WTC11 (cell line): ENCODE results near the gene LAMA3. TPM values are rescaled to one million over a fixed set of nuclear protein-coding genes. Genes with fewer than 3 reads are reported as not detected.

ENCODE experiments used
- ATAC-seq: fragments of 200-7000 bp; cut with Tn5 transposase; 2 replicates; pipeline ENCODE4 v1.10.0; 2021; ENCODE audit warnings: mild to moderate bottlenecking, moderate library complexity
- CTCF ChIA-PET: fragments of 300-600 bp; sonication (Branson Sonifier 250); formaldehyde crosslinking; loops from one replicate; lab custom pipeline; 2021; ENCODE audit warnings: antibody characterized with exemption; lab: Charles Lee
- POLR2A ChIA-PET: fragments of 350-600 bp; sonication (Branson Sonifier 250); formaldehyde crosslinking; loops from one replicate; lab custom pipeline; 2021; ENCODE audit warnings: antibody characterized with exemption; lab: Charles Lee
- DNase-seq: peaks from one replicate; pipeline ENCODE4 v3.0.0; 2021; ENCODE audit warnings: low spot score
- H3K27ac Mint-ChIP-seq: 2 replicates; pipeline ENCODE4 v1.8.0; 2021; ENCODE audit warnings: mixed read lengths
- H3K27me3 Mint-ChIP-seq: 2 replicates; pipeline ENCODE4 v1.8.0; 2021; ENCODE audit warnings: low read depth, mild to moderate bottlenecking, moderate library complexity, mixed read lengths
- H3K36me3 Mint-ChIP-seq: 2 replicates; pipeline ENCODE4 v1.8.0; 2021; ENCODE audit warnings: mixed read lengths
- H3K4me1 Mint-ChIP-seq: 2 replicates; pipeline ENCODE4 v1.8.0; 2022; ENCODE audit warnings: mixed read lengths
- H3K4me3 Mint-ChIP-seq: 2 replicates; pipeline ENCODE4 v1.8.0; 2021; ENCODE audit warnings: mild to moderate bottlenecking, moderate library complexity, mixed read lengths
- H3K9me3 Mint-ChIP-seq: 2 replicates; pipeline ENCODE4 v1.8.0; 2021; ENCODE audit warnings: mixed read lengths
- ATF1 ChIP-seq: sonication (generic); formaldehyde crosslinking; IDR thresholded peaks from 2 replicates; pipeline ENCODE4 v1.8.1; 2023; ENCODE audit warnings: mild to moderate bottlenecking, moderate library complexity, missing genetic modification reagents
- CBFB ChIP-seq: sonication (generic); formaldehyde crosslinking; IDR thresholded peaks from 2 replicates; pipeline ENCODE4 v1.8.1; 2022; ENCODE audit warnings: mild to moderate bottlenecking, low read depth, missing genetic modification reagents
- ELF4 ChIP-seq: sonication (generic); formaldehyde crosslinking; IDR thresholded peaks from 2 replicates; pipeline ENCODE4 v1.8.1; 2022; ENCODE audit warnings: low read depth, mild to moderate bottlenecking, moderate library complexity, missing genetic modification reagents
- EMX1 ChIP-seq: fragments of 250-450 bp; sonication (Bioruptor Pico); IDR thresholded peaks from 2 replicates; pipeline ENCODE4 v1.8.0; 2021; ENCODE audit warnings: mild to moderate bottlenecking
- ESRRA ChIP-seq: sonication (generic); formaldehyde crosslinking; IDR thresholded peaks from 2 replicates; pipeline ENCODE4 v1.8.1; 2022; ENCODE audit warnings: mild to moderate bottlenecking, missing genetic modification reagents, borderline replicate concordance
- GABPB1 ChIP-seq: sonication (generic); formaldehyde crosslinking; IDR thresholded peaks from 2 replicates; pipeline ENCODE4 v1.8.1; 2023; ENCODE audit warnings: mild to moderate bottlenecking, missing genetic modification reagents
- GTF2I ChIP-seq: fragments of 250-450 bp; sonication (Bioruptor Pico); conservative IDR thresholded peaks from 2 replicates; pipeline ENCODE4 v1.4.0; 2021; ENCODE audit warnings: mild to moderate bottlenecking
- JUN ChIP-seq: sonication (generic); formaldehyde crosslinking; IDR thresholded peaks from 2 replicates; pipeline ENCODE4 v1.8.0; 2023; ENCODE audit warnings: mild to moderate bottlenecking, missing genetic modification reagents
- KAT7 ChIP-seq: sonication (generic); formaldehyde crosslinking; IDR thresholded peaks from 2 replicates; pipeline ENCODE4 v1.8.1; 2023; ENCODE audit warnings: missing genetic modification reagents, mild to moderate bottlenecking, borderline replicate concordance
- NR2C2 ChIP-seq: sonication (generic); formaldehyde crosslinking; IDR thresholded peaks from 2 replicates; pipeline ENCODE4 v1.8.0; 2022; ENCODE audit warnings: mild to moderate bottlenecking, missing genetic modification reagents
- SMAD3 ChIP-seq: sonication (generic); formaldehyde crosslinking; IDR thresholded peaks from 2 replicates; pipeline ENCODE4 v1.8.0; 2022; ENCODE audit warnings: missing genetic modification reagents, mild to moderate bottlenecking, borderline replicate concordance
- SP1 ChIP-seq: sonication (generic); formaldehyde crosslinking; conservative IDR thresholded peaks from 2 replicates; pipeline ENCODE4 v1.8.1; 2022; ENCODE audit warnings: missing genetic modification reagents
- TEAD1 ChIP-seq: sonication (generic); formaldehyde crosslinking; IDR thresholded peaks from 2 replicates; pipeline ENCODE4 v1.8.0; 2022; ENCODE audit warnings: mild to moderate bottlenecking, missing genetic modification reagents
- TEAD4 ChIP-seq: sonication (generic); formaldehyde crosslinking; IDR thresholded peaks from 2 replicates; pipeline ENCODE4 v1.8.0; 2022; ENCODE audit warnings: mild to moderate bottlenecking, missing genetic modification reagents
- ZNF416 ChIP-seq: fragments of 250-450 bp; sonication (Bioruptor Pico); IDR thresholded peaks from 2 replicates; pipeline ENCODE4 v1.9.0; 2021; ENCODE audit warnings: mild to moderate bottlenecking, inconsistent platforms
- total RNA-seq: library from RNA; stranded (reverse); gene quantifications from 3 replicates; pipeline ENCODE4 v1.2.3, GENCODE V29; 2021
- TF ChIP-seq, protein P1 (sequence below): fragments of 250-450 bp; sonication (Bioruptor Pico); IDR thresholded peaks from 2 replicates; pipeline ENCODE4 v1.8.0; 2021; ENCODE audit warnings: mild to moderate bottlenecking
- TF ChIP-seq, protein P2 (sequence below): fragments of 250-450 bp; sonication (Bioruptor Pico); IDR thresholded peaks from 2 replicates; pipeline ENCODE4 v1.9.0; 2021; ENCODE audit warnings: mild to moderate bottlenecking
- TF ChIP-seq, protein P3 (sequence below): fragments of 200-600 bp; IDR thresholded peaks from 2 replicates; pipeline ENCODE4 v1.8.0; 2022; ENCODE audit warnings: antibody characterized with exemption
- TF ChIP-seq, protein P4 (sequence below): sonication (generic); formaldehyde crosslinking; IDR thresholded peaks from 2 replicates; pipeline ENCODE4 v1.8.1; 2023; ENCODE audit warnings: mild to moderate bottlenecking, missing genetic modification reagents
- TF ChIP-seq, protein P5 (sequence below): sonication (generic); formaldehyde crosslinking; IDR thresholded peaks from 2 replicates; pipeline ENCODE4 v1.8.0; 2022; ENCODE audit warnings: mild to moderate bottlenecking, missing genetic modification reagents
- TF ChIP-seq, protein P6 (sequence below): sonication (generic); formaldehyde crosslinking; IDR thresholded peaks from 2 replicates; pipeline ENCODE4 v1.8.1; 2022; ENCODE audit warnings: missing genetic modification reagents, borderline replicate concordance
- TF ChIP-seq, protein P7 (sequence below): sonication (generic); formaldehyde crosslinking; IDR thresholded peaks from 2 replicates; pipeline ENCODE4 v1.8.1; 2023; ENCODE audit warnings: mild to moderate bottlenecking, moderate library complexity, missing genetic modification reagents

The LAMA3 gene
- total RNA-seq, 1 experiment from 2014 or later: 0.83 TPM

DNA sequence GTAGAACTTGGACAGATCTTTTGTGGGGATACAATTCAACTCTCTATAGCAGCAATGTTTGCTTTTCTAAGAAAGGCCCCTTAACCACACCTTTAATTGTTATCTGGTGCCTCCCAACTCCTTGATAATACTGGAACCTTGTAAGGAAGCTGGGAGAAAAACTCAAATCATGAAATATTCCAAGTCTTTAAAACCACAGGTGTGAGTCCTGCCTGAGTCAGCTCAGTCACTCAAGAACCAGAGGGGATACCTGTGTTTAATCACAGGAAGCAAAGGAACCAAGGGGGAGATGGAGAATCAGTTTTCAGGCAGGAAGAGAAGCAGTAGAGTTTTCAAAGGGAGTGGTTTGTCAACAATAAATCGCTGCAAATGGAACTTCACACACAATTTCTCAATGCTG, 159.9 kb downstream of the LAMA3 start:
- no peak overlapping the region for H3K27ac Mint-ChIP-seq
- ATAC-seq: no peak

DNA sequence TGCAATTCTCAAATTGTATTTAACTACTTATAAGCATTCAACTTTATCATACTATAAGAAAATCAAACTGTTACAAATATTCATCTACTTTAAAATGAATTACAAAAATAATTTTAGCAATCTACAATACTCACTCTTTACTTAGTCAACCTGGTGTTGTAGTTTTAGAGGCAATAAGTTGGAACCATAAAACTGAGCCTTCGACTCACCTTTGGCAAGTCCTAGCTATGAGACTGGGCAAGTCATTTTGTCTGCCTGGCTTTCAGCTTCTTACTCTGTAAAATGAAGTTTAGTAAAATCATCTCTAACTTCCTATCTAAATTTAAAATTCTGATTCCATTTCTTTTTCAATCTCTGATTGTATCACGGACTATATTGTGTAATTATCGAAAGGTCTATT, 161.0 kb downstream of the LAMA3 start:
- DNase-seq: no peak
- Mint-ChIP-seq H3K36me3 (no peaks in the 10 kb centered on the region), H3K27me3 (no peaks in the 10 kb centered on the region), H3K27ac (no peak overlapping the region), H3K4me1 (peaks cover 14% of the 10 kb centered on the region), H3K4me3 (no peak overlapping the region), H3K9me3 (peaks cover 4% of the 10 kb centered on the region; the same call in 1 of the 2 replicates)
- ATAC-seq: no peak
- ChIA-PET CTCF (interaction anchor here (1.2 kb wide), 2 partner anchors 68 to 639 kb away, joined by 3 read pairs; no protein-coding TSS in a partner anchor), POLR2A (no interaction called here)
- TF ChIP-seq SMAD3 (CRISPR knock-in tag) (no peak), CBFB (no peak), NR2C2 (CRISPR knock-in tag) (no peak), ZNF416 (no peak), TEAD4 (CRISPR knock-in tag) (no peak), JUN (CRISPR knock-in tag) (no peak), GTF2I (no peak), KAT7 (CRISPR knock-in tag) (no peak), ESRRA (CRISPR knock-in tag) (no peak), SP1 (CRISPR knock-in tag) (no peak), GABPB1 (no peak), ATF1 (CRISPR knock-in tag) (no peak)
- TF ChIP-seq, protein P1, sequence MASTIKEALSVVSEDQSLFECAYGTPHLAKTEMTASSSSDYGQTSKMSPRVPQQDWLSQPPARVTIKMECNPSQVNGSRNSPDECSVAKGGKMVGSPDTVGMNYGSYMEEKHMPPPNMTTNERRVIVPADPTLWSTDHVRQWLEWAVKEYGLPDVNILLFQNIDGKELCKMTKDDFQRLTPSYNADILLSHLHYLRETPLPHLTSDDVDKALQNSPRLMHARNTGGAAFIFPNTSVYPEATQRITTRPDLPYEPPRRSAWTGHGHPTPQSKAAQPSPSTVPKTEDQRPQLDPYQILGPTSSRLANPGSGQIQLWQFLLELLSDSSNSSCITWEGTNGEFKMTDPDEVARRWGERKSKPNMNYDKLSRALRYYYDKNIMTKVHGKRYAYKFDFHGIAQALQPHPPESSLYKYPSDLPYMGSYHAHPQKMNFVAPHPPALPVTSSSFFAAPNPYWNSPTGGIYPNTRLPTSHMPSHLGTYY (CRISPR knock-in tag): no peak
- TF ChIP-seq, protein P2, sequence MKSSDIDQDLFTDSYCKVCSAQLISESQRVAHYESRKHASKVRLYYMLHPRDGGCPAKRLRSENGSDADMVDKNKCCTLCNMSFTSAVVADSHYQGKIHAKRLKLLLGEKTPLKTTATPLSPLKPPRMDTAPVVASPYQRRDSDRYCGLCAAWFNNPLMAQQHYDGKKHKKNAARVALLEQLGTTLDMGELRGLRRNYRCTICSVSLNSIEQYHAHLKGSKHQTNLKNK (CRISPR knock-in tag): no peak
- TF ChIP-seq, protein P3, sequence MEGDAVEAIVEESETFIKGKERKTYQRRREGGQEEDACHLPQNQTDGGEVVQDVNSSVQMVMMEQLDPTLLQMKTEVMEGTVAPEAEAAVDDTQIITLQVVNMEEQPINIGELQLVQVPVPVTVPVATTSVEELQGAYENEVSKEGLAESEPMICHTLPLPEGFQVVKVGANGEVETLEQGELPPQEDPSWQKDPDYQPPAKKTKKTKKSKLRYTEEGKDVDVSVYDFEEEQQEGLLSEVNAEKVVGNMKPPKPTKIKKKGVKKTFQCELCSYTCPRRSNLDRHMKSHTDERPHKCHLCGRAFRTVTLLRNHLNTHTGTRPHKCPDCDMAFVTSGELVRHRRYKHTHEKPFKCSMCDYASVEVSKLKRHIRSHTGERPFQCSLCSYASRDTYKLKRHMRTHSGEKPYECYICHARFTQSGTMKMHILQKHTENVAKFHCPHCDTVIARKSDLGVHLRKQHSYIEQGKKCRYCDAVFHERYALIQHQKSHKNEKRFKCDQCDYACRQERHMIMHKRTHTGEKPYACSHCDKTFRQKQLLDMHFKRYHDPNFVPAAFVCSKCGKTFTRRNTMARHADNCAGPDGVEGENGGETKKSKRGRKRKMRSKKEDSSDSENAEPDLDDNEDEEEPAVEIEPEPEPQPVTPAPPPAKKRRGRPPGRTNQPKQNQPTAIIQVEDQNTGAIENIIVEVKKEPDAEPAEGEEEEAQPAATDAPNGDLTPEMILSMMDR: no peak
- TF ChIP-seq, protein P4, sequence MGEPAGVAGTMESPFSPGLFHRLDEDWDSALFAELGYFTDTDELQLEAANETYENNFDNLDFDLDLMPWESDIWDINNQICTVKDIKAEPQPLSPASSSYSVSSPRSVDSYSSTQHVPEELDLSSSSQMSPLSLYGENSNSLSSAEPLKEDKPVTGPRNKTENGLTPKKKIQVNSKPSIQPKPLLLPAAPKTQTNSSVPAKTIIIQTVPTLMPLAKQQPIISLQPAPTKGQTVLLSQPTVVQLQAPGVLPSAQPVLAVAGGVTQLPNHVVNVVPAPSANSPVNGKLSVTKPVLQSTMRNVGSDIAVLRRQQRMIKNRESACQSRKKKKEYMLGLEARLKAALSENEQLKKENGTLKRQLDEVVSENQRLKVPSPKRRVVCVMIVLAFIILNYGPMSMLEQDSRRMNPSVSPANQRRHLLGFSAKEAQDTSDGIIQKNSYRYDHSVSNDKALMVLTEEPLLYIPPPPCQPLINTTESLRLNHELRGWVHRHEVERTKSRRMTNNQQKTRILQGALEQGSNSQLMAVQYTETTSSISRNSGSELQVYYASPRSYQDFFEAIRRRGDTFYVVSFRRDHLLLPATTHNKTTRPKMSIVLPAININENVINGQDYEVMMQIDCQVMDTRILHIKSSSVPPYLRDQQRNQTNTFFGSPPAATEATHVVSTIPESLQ (CRISPR knock-in tag): no peak
- TF ChIP-seq, protein P5, sequence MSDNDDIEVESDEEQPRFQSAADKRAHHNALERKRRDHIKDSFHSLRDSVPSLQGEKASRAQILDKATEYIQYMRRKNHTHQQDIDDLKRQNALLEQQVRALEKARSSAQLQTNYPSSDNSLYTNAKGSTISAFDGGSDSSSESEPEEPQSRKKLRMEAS (CRISPR knock-in tag): no peak
- TF ChIP-seq, protein P6, sequence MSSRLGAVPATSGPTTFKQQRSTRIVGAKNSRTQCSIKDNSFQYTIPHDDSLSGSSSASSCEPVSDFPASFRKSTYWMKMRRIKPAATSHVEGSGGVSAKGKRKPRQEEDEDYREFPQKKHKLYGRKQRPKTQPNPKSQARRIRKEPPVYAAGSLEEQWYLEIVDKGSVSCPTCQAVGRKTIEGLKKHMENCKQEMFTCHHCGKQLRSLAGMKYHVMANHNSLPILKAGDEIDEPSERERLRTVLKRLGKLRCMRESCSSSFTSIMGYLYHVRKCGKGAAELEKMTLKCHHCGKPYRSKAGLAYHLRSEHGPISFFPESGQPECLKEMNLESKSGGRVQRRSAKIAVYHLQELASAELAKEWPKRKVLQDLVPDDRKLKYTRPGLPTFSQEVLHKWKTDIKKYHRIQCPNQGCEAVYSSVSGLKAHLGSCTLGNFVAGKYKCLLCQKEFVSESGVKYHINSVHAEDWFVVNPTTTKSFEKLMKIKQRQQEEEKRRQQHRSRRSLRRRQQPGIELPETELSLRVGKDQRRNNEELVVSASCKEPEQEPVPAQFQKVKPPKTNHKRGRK: no peak
- TF ChIP-seq, protein P7, sequence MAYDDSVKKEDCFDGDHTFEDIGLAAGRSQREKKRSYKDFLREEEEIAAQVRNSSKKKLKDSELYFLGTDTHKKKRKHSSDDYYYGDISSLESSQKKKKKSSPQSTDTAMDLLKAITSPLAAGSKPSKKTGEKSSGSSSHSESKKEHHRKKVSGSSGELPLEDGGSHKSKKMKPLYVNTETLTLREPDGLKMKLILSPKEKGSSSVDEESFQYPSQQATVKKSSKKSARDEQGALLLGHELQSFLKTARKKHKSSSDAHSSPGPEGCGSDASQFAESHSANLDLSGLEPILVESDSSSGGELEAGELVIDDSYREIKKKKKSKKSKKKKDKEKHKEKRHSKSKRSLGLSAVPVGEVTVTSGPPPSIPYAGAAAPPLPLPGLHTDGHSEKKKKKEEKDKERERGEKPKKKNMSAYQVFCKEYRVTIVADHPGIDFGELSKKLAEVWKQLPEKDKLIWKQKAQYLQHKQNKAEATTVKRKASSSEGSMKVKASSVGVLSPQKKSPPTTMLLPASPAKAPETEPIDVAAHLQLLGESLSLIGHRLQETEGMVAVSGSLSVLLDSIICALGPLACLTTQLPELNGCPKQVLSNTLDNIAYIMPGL: no peak

More for the DNA sequence above, 159.9 kb downstream of the LAMA3 start:
- DNase-seq: no peak
- POLR2A ChIA-PET: no interaction called here
- H3K4me1 Mint-ChIP-seq: peaks cover 24% of the 10 kb centered on the region
- H3K27me3 Mint-ChIP-seq: no peaks in the 10 kb centered on the region
- CTCF ChIA-PET: interaction anchor here (0.6 kb wide), 1 partner anchor 137 kb away, joined by 4 read pairs; no protein-coding TSS in a partner anchor
- H3K36me3 Mint-ChIP-seq: no peaks in the 10 kb centered on the region
- TF ChIP-seq TEAD1 (CRISPR knock-in tag) (no peak), ELF4 (CRISPR knock-in tag) (no peak), EMX1 (CRISPR knock-in tag) (no peak)
- no peak overlapping the region for H3K4me3 Mint-ChIP-seq
- H3K9me3 Mint-ChIP-seq: peaks cover 3% of the 10 kb centered on the region; the same call in 1 of the 2 replicates
